Naive B cell (primary cell): ENCODE measurements around the gene PEX14. TPM values are rescaled to one million over a fixed set of nuclear protein-coding genes. Genes with fewer than 3 reads are reported as not detected.

Experiments
- ATAC-seq, 2 donors: fragments of 150-1000 bp; cut with Tn5 transposase; 2 replicates each; pipeline ENCODE4 v1.10.0; 2021; ENCODE audit warnings: low read depth in 2 of 2, mild to moderate bottlenecking in 2 of 2, moderate library complexity in 2 of 2
- DNase-seq: peaks from one replicate; pipeline ENCODE4 v3.0.0; 2022
- H3K27ac Mint-ChIP-seq, 6 donors: one replicate each; pipeline ENCODE4 v1.8.0; 2020 to 2022; ENCODE audit warnings: mild to moderate bottlenecking in 6 of 6, mixed read lengths in 6 of 6, moderate library complexity in 5 of 6, inconsistent platforms in 2 of 6
- H3K27me3 Mint-ChIP-seq, 3 donors: one replicate each; pipeline ENCODE4 v1.8.0; 2021 to 2022; ENCODE audit warnings: mixed read lengths in 3 of 3, mild to moderate bottlenecking in 1 of 3
- H3K36me3 Mint-ChIP-seq, 2 donors: one replicate each; pipeline ENCODE4 v1.8.0; 2020 to 2022; ENCODE audit warnings: mixed read lengths in 2 of 2, inconsistent platforms in 1 of 2, mild to moderate bottlenecking in 1 of 2
- H3K4me1 Mint-ChIP-seq, 3 donors: one replicate each; pipeline ENCODE4 v1.8.0; 2020 to 2022; ENCODE audit warnings: mixed read lengths in 3 of 3, inconsistent platforms in 1 of 3, mild to moderate bottlenecking in 1 of 3, moderate library complexity in 1 of 3
- H3K4me3 Mint-ChIP-seq, 8 donors: one replicate each; pipeline ENCODE4 v1.8.0; 2020 to 2022; ENCODE audit warnings: mild to moderate bottlenecking in 8 of 8, mixed read lengths in 8 of 8, moderate library complexity in 8 of 8, inconsistent platforms in 2 of 8
- H3K9me3 Mint-ChIP-seq, 7 donors: one replicate each; pipeline ENCODE4 v1.8.0; 2020 to 2022; ENCODE audit warnings: mixed read lengths in 7 of 7, mild to moderate bottlenecking in 5 of 7, inconsistent platforms in 2 of 7, moderate library complexity in 1 of 7
- polyA plus RNA-seq, 6 donors: library from polyadenylated mRNA; unstranded; fragments of 300-500 nt; fragmentation: Illumina TruSeq; gene quantifications; one replicate each; pipeline ENCODE4 v1.2.3, GENCODE V29; 2021; ENCODE audit warnings: low read depth in 6 of 6

Gene PEX14
- polyA plus RNA-seq, 6 donors from 2014 or later, result 2.6 to 4.2 (median 3.6) TPM

GRCh38 chr1:10557714-10558113, 83.0 kb downstream of the PEX14 start:
- Mint-ChIP-seq H3K27me3 (no peaks in the 10 kb centered on the region), H3K36me3 (peaks cover 0 to 2% of the 10 kb centered on the region in 2 donors), H3K4me3 (no peak overlapping the region), H3K4me1 (peaks cover 11 to 33% (median 14%) of the 10 kb centered on the region in 3 donors), H3K27ac (no peak overlapping the region), H3K9me3 (no peaks in the 10 kb centered on the region)
- DNase-seq (no peak), ATAC-seq (no peak)

GRCh38 chr1:10559386-10559785, 84.6 kb downstream of the PEX14 start:
- Mint-ChIP-seq H3K4me1 (peaks cover 8 to 33% (median 10%) of the 10 kb centered on the region in 3 donors), H3K27ac (peak overlapping the region in 1 of 6 donors; percentile 62), H3K36me3 (peaks cover 7 to 8% of the 10 kb centered on the region in 2 donors), H3K4me3 (no peak overlapping the region), H3K9me3 (peaks cover 4 to 9% (median 7%) of the 10 kb centered on the region in 7 donors), H3K27me3 (no peaks in the 10 kb centered on the region)
- ATAC-seq (no peak), DNase-seq (no peak)

GRCh38 chr1:10561497-10561896, 86.7 kb downstream of the PEX14 start:
- Mint-ChIP-seq H3K4me1 (peaks cover 6 to 19% (median 10%) of the 10 kb centered on the region in 3 donors), H3K27me3 (no peaks in the 10 kb centered on the region), H3K27ac (peak overlapping the region in 2 of 6 donors; percentile 28 to 49)

GRCh38 chr1:10561955-10562354, 87.2 kb downstream of the PEX14 start:
- peak overlapping the region in 1 of 6 donors; percentile 49 for H3K27ac Mint-ChIP-seq
- DNase-seq (no peak), ATAC-seq (no peak)
- no peak overlapping the region for H3K4me3 Mint-ChIP-seq
- peaks cover 4 to 11% (median 10%) of the 10 kb centered on the region in 7 donors for H3K9me3 Mint-ChIP-seq
- no peaks in the 10 kb centered on the region for H3K27me3 Mint-ChIP-seq
- peaks cover 2 to 17% (median 9%) of the 10 kb centered on the region in 3 donors for H3K4me1 Mint-ChIP-seq
- H3K36me3 Mint-ChIP-seq, result peaks cover 8 to 9% of the 10 kb centered on the region in 2 donors

More at GRCh38 chr1:10561497-10561896, 86.7 kb downstream of the PEX14 start:
- no peak for DNase-seq
- Mint-ChIP-seq H3K36me3 (peaks cover 8 to 9% of the 10 kb centered on the region in 2 donors), H3K9me3 (peaks cover 4 to 11% (median 10%) of the 10 kb centered on the region in 7 donors), H3K4me3 (no peak overlapping the region)
- ATAC-seq, result no peak

GRCh38 chr1:10564063-10564462, 89.3 kb downstream of the PEX14 start:
- H3K4me3 Mint-ChIP-seq, result no peak overlapping the region
- H3K27me3 Mint-ChIP-seq, result no peaks in the 10 kb centered on the region

GRCh38 chr1:10569531-10569930, 94.8 kb downstream of the PEX14 start:
- Mint-ChIP-seq H3K9me3 (peaks cover 0 to 15% (median 6%) of the 10 kb centered on the region in 7 donors), H3K4me3 (no peak overlapping the region), H3K27ac (no peak overlapping the region), H3K36me3 (peaks cover 9 to 16% of the 10 kb centered on the region in 2 donors), H3K27me3 (no peaks in the 10 kb centered on the region), H3K4me1 (peaks cover 3 to 5% (median 3%) of the 10 kb centered on the region in 3 donors)
- ATAC-seq (no peak), DNase-seq (no peak)

More at GRCh38 chr1:10564063-10564462, 89.3 kb downstream of the PEX14 start:
- DNase-seq (no peak), ATAC-seq (no peak)
- H3K36me3 Mint-ChIP-seq, result peaks cover 8 to 9% of the 10 kb centered on the region in 2 donors
- peaks cover 4 to 11% (median 10%) of the 10 kb centered on the region in 7 donors for H3K9me3 Mint-ChIP-seq
- peak overlapping the region in 1 of 6 donors; percentile 93 for H3K27ac Mint-ChIP-seq
- H3K4me1 Mint-ChIP-seq, result peaks cover 0 to 19% (median 8%) of the 10 kb centered on the region in 3 donors

- ATAC-seq (no peak), DNase-seq (no peak)
- H3K4me3 Mint-ChIP-seq, result no peak overlapping the region
- H3K27me3 Mint-ChIP-seq, result no peaks in the 10 kb centered on the region
- H3K27ac Mint-ChIP-seq, result peak overlapping the region in 2 of 6 donors; percentile 40 to 56
- peaks cover 0 to 13% of the 10 kb centered on the region in 2 donors for H3K36me3 Mint-ChIP-seq
- no peaks in the 10 kb centered on the region for H3K4me1 Mint-ChIP-seq
- H3K9me3 Mint-ChIP-seq, result peaks cover 0 to 2% (median 0%) of the 10 kb centered on the region in 7 donors
These were observed 100.9 kb downstream of the PEX14 start for GRCh38 chr1:10575616-10576015.

- Mint-ChIP-seq H3K4me1 (no peaks in the 10 kb centered on the region), H3K9me3 (peaks cover 0 to 6% (median 0%) of the 10 kb centered on the region in 7 donors), H3K4me3 (no peak overlapping the region), H3K27ac (peak overlapping the region in 2 of 6 donors; percentile 44 to 62), H3K36me3 (peaks cover 0 to 13% of the 10 kb centered on the region in 2 donors), H3K27me3 (no peaks in the 10 kb centered on the region)
- DNase-seq (no peak), ATAC-seq (no peak)
These were observed 103.3 kb downstream of the PEX14 start for GRCh38 chr1:10578070-10578469.

- ATAC-seq (no peak), DNase-seq (no peak)
- Mint-ChIP-seq H3K27ac (peak overlapping the region in 1 of 6 donors; percentile 17), H3K4me1 (peaks cover 0 to 4% (median 0%) of the 10 kb centered on the region in 3 donors), H3K36me3 (peaks cover 0 to 3% of the 10 kb centered on the region in 2 donors), H3K27me3 (no peaks in the 10 kb centered on the region), H3K4me3 (no peak overlapping the region), H3K9me3 (peaks cover 0 to 6% (median under 1%) of the 10 kb centered on the region in 7 donors)
These were observed 108.9 kb downstream of the PEX14 start for GRCh38 chr1:10583641-10584040.

- no peak overlapping the region for H3K4me3 Mint-ChIP-seq
- H3K27me3 Mint-ChIP-seq, result no peaks in the 10 kb centered on the region
- peaks cover 0 to 6% (median 0%) of the 10 kb centered on the region in 7 donors for H3K9me3 Mint-ChIP-seq
- H3K27ac Mint-ChIP-seq, result peak overlapping the region in 1 of 6 donors; percentile 18
- ATAC-seq (no peak), DNase-seq (no peak)
- H3K4me1 Mint-ChIP-seq, result peaks cover 0 to 4% (median 0%) of the 10 kb centered on the region in 3 donors
- no peaks in the 10 kb centered on the region for H3K36me3 Mint-ChIP-seq
These were observed 110.5 kb downstream of the PEX14 start for GRCh38 chr1:10585242-10585641.

GRCh38 chr1:10586125-10586524, 111.4 kb downstream of the PEX14 start:
- peaks cover 0 to 4% (median 0%) of the 10 kb centered on the region in 3 donors for H3K4me1 Mint-ChIP-seq
- ATAC-seq (no peak), DNase-seq (no peak)
- peaks cover 0 to 6% (median 0%) of the 10 kb centered on the region in 7 donors for H3K9me3 Mint-ChIP-seq
- H3K27me3 Mint-ChIP-seq, result no peaks in the 10 kb centered on the region
- no peak overlapping the region for H3K27ac Mint-ChIP-seq
- no peak overlapping the region for H3K4me3 Mint-ChIP-seq
- H3K36me3 Mint-ChIP-seq, result no peaks in the 10 kb centered on the region

GRCh38 chr1:10588640-10589039, 113.9 kb downstream of the PEX14 start:
- Mint-ChIP-seq H3K36me3 (no peaks in the 10 kb centered on the region), H3K9me3 (peaks cover 0 to 3% (median 0%) of the 10 kb centered on the region in 7 donors), H3K4me1 (peaks cover 0 to 9% (median 0%) of the 10 kb centered on the region in 3 donors), H3K27ac (no peak overlapping the region), H3K27me3 (no peaks in the 10 kb centered on the region), H3K4me3 (no peak overlapping the region)
- no peak for DNase-seq
- ATAC-seq, result no peak

- ATAC-seq (no peak), DNase-seq (no peak)
- no peaks in the 10 kb centered on the region for H3K27me3 Mint-ChIP-seq
- H3K4me1 Mint-ChIP-seq, result peaks cover 0 to 9% (median 0%) of the 10 kb centered on the region in 3 donors
- H3K36me3 Mint-ChIP-seq, result no peaks in the 10 kb centered on the region
- no peak overlapping the region for H3K4me3 Mint-ChIP-seq
- H3K27ac Mint-ChIP-seq, result no peak overlapping the region
- peaks cover 0 to 3% (median 0%) of the 10 kb centered on the region in 7 donors for H3K9me3 Mint-ChIP-seq
These were observed 114.3 kb downstream of the PEX14 start for GRCh38 chr1:10589074-10589473.

GRCh38 chr1:10591010-10591409, 116.3 kb downstream of the PEX14 start:
- no peak for ATAC-seq
- H3K27ac Mint-ChIP-seq, result no peak overlapping the region
- no peaks in the 10 kb centered on the region for H3K36me3 Mint-ChIP-seq
- H3K4me3 Mint-ChIP-seq, result no peak overlapping the region
- peaks cover 0 to 8% (median 3%) of the 10 kb centered on the region in 3 donors for H3K4me1 Mint-ChIP-seq
- H3K9me3 Mint-ChIP-seq, result no peaks in the 10 kb centered on the region
- H3K27me3 Mint-ChIP-seq, result no peaks in the 10 kb centered on the region
- no peak for DNase-seq
